Trophoblast cell (in vitro differentiated cells and primary cell): ENCODE data around the gene PBX3.

Source experiments
- DNase-seq, 2 donors: peaks; one replicate each; pipeline ENCODE4 v3.0.0-alpha.2; 2016
- H2AFZ ChIP-seq: 2 replicates; pipeline ENCODE4 v1.6.1; 2013; ENCODE audit warnings: low read length, moderate library complexity, mild to moderate bottlenecking; ENCODE audit not compliant: insufficient read depth, poor library complexity
- H2AK5ac ChIP-seq: 2 replicates; pipeline ENCODE4 v1.6.1; 2013; ENCODE audit warnings: mild to moderate bottlenecking, low read length
- H2BK120ac ChIP-seq: 2 replicates; pipeline ENCODE4 v1.6.1; 2013; ENCODE audit warnings: low read length, mild to moderate bottlenecking, moderate library complexity; ENCODE audit not compliant: insufficient read depth, poor library complexity
- H2BK12ac ChIP-seq: 2 replicates; pipeline ENCODE4 v1.6.1; 2013; ENCODE audit warnings: mild to moderate bottlenecking, low read length, moderate library complexity
- H2BK5ac ChIP-seq: 2 replicates; pipeline ENCODE4 v1.6.1; 2013; ENCODE audit warnings: low read length, low read depth, moderate library complexity, mild to moderate bottlenecking; ENCODE audit not compliant: poor library complexity
- H3K14ac ChIP-seq: 2 replicates; pipeline ENCODE4 v1.6.1; 2013; ENCODE audit warnings: mild to moderate bottlenecking, low read length
- H3K18ac ChIP-seq: 2 replicates; pipeline ENCODE4 v1.6.1; 2013; ENCODE audit warnings: mild to moderate bottlenecking, low read length
- H3K23ac ChIP-seq: 2 replicates; pipeline ENCODE4 v1.6.1; 2013; ENCODE audit warnings: low read length
- H3K27ac ChIP-seq: 2 replicates; pipeline ENCODE4 v1.5.1; 2013; ENCODE audit warnings: low read depth, mild to moderate bottlenecking, inconsistent platforms, low read length, moderate library complexity
- H3K27me3 ChIP-seq: 2 replicates; pipeline ENCODE4 v1.6.1; 2013; ENCODE audit warnings: inconsistent platforms, mild to moderate bottlenecking, low read length, moderate library complexity; ENCODE audit not compliant: insufficient read depth
- H3K36me3 ChIP-seq, 2 experiments: 1 replicate in 1 of 2; 2 replicates in 1 of 2; pipeline ENCODE4 v1.6.1; 2013; ENCODE audit warnings: low read length in 2 of 2, mild to moderate bottlenecking in 2 of 2, moderate library complexity in 1 of 2; ENCODE audit not compliant: insufficient read depth in 2 of 2, control insufficient read depth in 1 of 2
- H3K4ac ChIP-seq: 2 replicates; pipeline ENCODE4 v1.6.1; 2013; ENCODE audit warnings: low read depth, mild to moderate bottlenecking, low read length, moderate library complexity
- H3K4me1 ChIP-seq, 2 experiments: 1 replicate in 1 of 2; 2 replicates in 1 of 2; pipeline ENCODE4 v1.6.1; 2013; ENCODE audit warnings: low read length in 2 of 2, mild to moderate bottlenecking in 2 of 2, moderate library complexity in 1 of 2; ENCODE audit not compliant: insufficient read depth in 2 of 2, control insufficient read depth in 1 of 2
- H3K4me2 ChIP-seq: 2 replicates; pipeline ENCODE4 v1.6.1; 2013; ENCODE audit warnings: inconsistent platforms, mild to moderate bottlenecking, low read length, moderate library complexity
- H3K4me3 ChIP-seq: 2 replicates; pipeline ENCODE4 v1.5.1; 2013; ENCODE audit warnings: mild to moderate bottlenecking, low read depth, low read length, inconsistent platforms
- H3K79me1 ChIP-seq: one replicate; pipeline ENCODE4 v1.6.1; 2013; ENCODE audit warnings: low read length
- H3K79me2 ChIP-seq: 2 replicates; pipeline ENCODE4 v1.6.1; 2013; ENCODE audit warnings: low read length, mild to moderate bottlenecking; ENCODE audit not compliant: control insufficient read depth, insufficient read depth, poor library complexity
- H3K9ac ChIP-seq: 2 replicates; pipeline ENCODE4 v1.6.1; 2013; ENCODE audit warnings: mild to moderate bottlenecking, low read length
- H3K9me3 ChIP-seq: 2 replicates; pipeline ENCODE4 v1.6.1; 2013; ENCODE audit warnings: low read depth, mild to moderate bottlenecking, control low read depth, inconsistent platforms, low read length; ENCODE audit not compliant: insufficient read depth
- H4K12ac ChIP-seq: 2 replicates; pipeline ENCODE4 v1.6.1; 2013; ENCODE audit warnings: low read depth, mild to moderate bottlenecking, low read length, moderate library complexity
- H4K8ac ChIP-seq: 2 replicates; pipeline ENCODE4 v1.6.1; 2013; ENCODE audit warnings: low read depth, mild to moderate bottlenecking, low read length, moderate library complexity
- H4K91ac ChIP-seq: one replicate; pipeline ENCODE4 v1.6.1; 2013; ENCODE audit warnings: low read depth, mild to moderate bottlenecking, low read length, moderate library complexity
- WGBS: extraction: QIAGEN DNeasy Blood & Tissue Kit; methylation state at CpG from one replicate; pipeline ENCODE4 v1.1.7; 2013; ENCODE audit warnings: missing lambda C conversion rate; ENCODE audit not compliant: insufficient read length, insufficient coverage; ENCODE audit errors: extremely low coverage; 5-methylcytosine and 5-hydroxymethylcytosine counted together

PBX3 gene

GRCh38 chr9:125811002-125811401 lies 63.8 kb downstream of the PBX3 start:
- no peaks in the 10 kb centered on the region for H3K9me3 ChIP-seq
- no peak overlapping the region for H3K4ac ChIP-seq
- H2BK12ac ChIP-seq: no peak overlapping the region
- no peak overlapping the region for H3K23ac ChIP-seq
- peaks cover 0 to 4% of the 10 kb centered on the region in 2 experiments for H3K4me1 ChIP-seq
- no CpG with 5 or more reads among the region's 3 CpGs for WGBS
- no peak overlapping the region for H3K18ac ChIP-seq
- H3K79me2 ChIP-seq: no peaks in the 10 kb centered on the region
- no peak overlapping the region for H2BK5ac ChIP-seq
- no peaks in the 10 kb centered on the region for H3K36me3 ChIP-seq
- H3K4me3 ChIP-seq: no peak overlapping the region
- H2BK120ac ChIP-seq: no peak overlapping the region
- DNase-seq: no peak
- H4K8ac ChIP-seq: no peak overlapping the region
- H3K9ac ChIP-seq: no peak overlapping the region
- no peak overlapping the region for H2AK5ac ChIP-seq
- no peak overlapping the region for H3K27ac ChIP-seq
- no peak overlapping the region for H3K14ac ChIP-seq
- H4K91ac ChIP-seq: no peak overlapping the region
- no peak overlapping the region for H2AFZ ChIP-seq
- H3K27me3 ChIP-seq: no peaks in the 10 kb centered on the region
- H3K79me1 ChIP-seq: no peaks in the 10 kb centered on the region
- no peak overlapping the region for H4K12ac ChIP-seq
- no peak overlapping the region for H3K4me2 ChIP-seq

- Histone ChIP-seq H2AK5ac (no peak overlapping the region), H3K4me3 (no peak overlapping the region), H2BK120ac (no peak overlapping the region), H4K12ac (no peak overlapping the region), H3K14ac (no peak overlapping the region), H3K18ac (no peak overlapping the region), H3K79me1 (no peaks in the 10 kb centered on the region), H2BK5ac (no peak overlapping the region), H3K4ac (no peak overlapping the region), H3K79me2 (no peaks in the 10 kb centered on the region), H3K27me3 (no peaks in the 10 kb centered on the region), H3K9ac (no peak overlapping the region), H3K4me1 (peaks cover 0 to 4% of the 10 kb centered on the region in 2 experiments), H3K23ac (no peak overlapping the region), H3K4me2 (no peak overlapping the region), H3K9me3 (no peaks in the 10 kb centered on the region), H4K91ac (no peak overlapping the region), H3K36me3 (no peaks in the 10 kb centered on the region), H2BK12ac (no peak overlapping the region), H3K27ac (no peak overlapping the region), H4K8ac (no peak overlapping the region), H2AFZ (no peak overlapping the region)
- WGBS: no CpG with 5 or more reads among the region's 6 CpGs
- no peak for DNase-seq
These were observed 65.2 kb downstream of the PBX3 start for GRCh38 chr9:125812403-125812802.

GRCh38 chr9:125815568-125815967 lies 68.4 kb downstream of the PBX3 start:
- Histone ChIP-seq H3K23ac (no peak overlapping the region), H4K8ac (no peak overlapping the region), H3K79me1 (no peaks in the 10 kb centered on the region), H3K36me3 (no peaks in the 10 kb centered on the region), H4K12ac (no peak overlapping the region), H2BK12ac (no peak overlapping the region), H3K4me1 (peaks cover 0 to 4% of the 10 kb centered on the region in 2 experiments), H3K9ac (no peak overlapping the region), H3K18ac (no peak overlapping the region), H2AK5ac (no peak overlapping the region), H2BK120ac (no peak overlapping the region), H3K27me3 (no peaks in the 10 kb centered on the region), H3K27ac (no peak overlapping the region), H3K9me3 (no peaks in the 10 kb centered on the region), H2BK5ac (no peak overlapping the region), H3K4me3 (no peak overlapping the region), H4K91ac (no peak overlapping the region), H3K4me2 (no peak overlapping the region), H3K4ac (peak overlapping the region; percentile 31), H2AFZ (no peak overlapping the region), H3K14ac (no peak overlapping the region), H3K79me2 (no peaks in the 10 kb centered on the region)
- WGBS: no CpG with 5 or more reads among the region's 1 CpG
- no peak for DNase-seq

GRCh38 chr9:125816321-125816720 lies 69.1 kb downstream of the PBX3 start:
- no peak for DNase-seq
- no peak overlapping the region for H3K27ac ChIP-seq
- no peak overlapping the region for H4K12ac ChIP-seq
- no peak overlapping the region for H3K4me2 ChIP-seq
- H4K91ac ChIP-seq: no peak overlapping the region
- H2BK5ac ChIP-seq: no peak overlapping the region
- H3K23ac ChIP-seq: no peak overlapping the region
- no peak overlapping the region for H3K4me3 ChIP-seq
- H4K8ac ChIP-seq: no peak overlapping the region
- H3K9me3 ChIP-seq: no peaks in the 10 kb centered on the region
- H2BK120ac ChIP-seq: no peak overlapping the region
- no peaks in the 10 kb centered on the region for H3K36me3 ChIP-seq
- peaks cover 0 to 4% of the 10 kb centered on the region in 2 experiments for H3K4me1 ChIP-seq
- H2BK12ac ChIP-seq: no peak overlapping the region
- H3K27me3 ChIP-seq: no peaks in the 10 kb centered on the region
- no peak overlapping the region for H3K9ac ChIP-seq
- H3K4ac ChIP-seq: no peak overlapping the region
- no CpG with 5 or more reads among the region's 5 CpGs for WGBS
- no peak overlapping the region for H2AFZ ChIP-seq
- no peaks in the 10 kb centered on the region for H3K79me2 ChIP-seq
- no peak overlapping the region for H2AK5ac ChIP-seq
- no peak overlapping the region for H3K14ac ChIP-seq
- H3K79me1 ChIP-seq: no peaks in the 10 kb centered on the region
- peak overlapping the region; percentile 47 for H3K18ac ChIP-seq
